SHP77 (cell line): ENCODE data around the gene ACMSD.
"Not testable (repeated sequence)": the region's sequence is repeated elsewhere in the genome, so short reads cannot be mapped to it uniquely, and the experiment has no call there.

Experiments used
- DNase-seq, 2 experiments: peaks; one replicate each; lab custom pipeline; 2025; lab: John Stamatoyannopoulos, UW

ACMSD gene

DNA sequence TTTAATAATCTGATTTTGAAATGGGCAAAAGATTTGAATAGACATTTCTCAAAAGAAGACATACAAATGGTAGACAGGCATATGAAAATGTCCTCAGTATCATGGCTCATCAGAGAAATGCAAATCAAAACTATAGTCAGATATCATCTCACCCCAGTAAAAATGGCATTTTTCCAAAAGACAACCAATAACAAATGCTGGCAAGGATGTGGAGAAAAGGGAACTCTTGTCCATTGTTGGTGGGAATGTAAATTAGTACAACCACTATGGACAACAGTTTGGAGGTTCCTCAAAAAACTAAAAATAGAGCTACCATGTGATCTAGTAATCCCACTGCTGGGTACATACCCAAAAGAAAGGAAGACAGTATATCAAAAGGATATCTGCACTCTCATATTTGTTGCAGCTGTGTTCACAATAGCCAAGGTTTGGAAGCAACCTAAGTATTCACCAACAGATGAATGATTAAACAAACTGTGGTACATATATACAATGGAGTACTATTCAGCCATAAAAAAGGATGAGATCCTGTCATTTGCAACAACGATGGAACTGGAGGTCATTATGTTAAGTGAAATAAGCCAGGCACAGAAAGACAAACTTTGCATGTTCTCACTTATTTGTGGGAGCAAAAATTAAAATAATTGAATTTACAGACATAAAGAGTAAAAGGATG lies 69.2 kb downstream of the ACMSD start:
- not testable (repeated sequence) for DNase-seq

- DNase-seq = no peak
Observed at GRCh38 chr2:134910763-134911399, 72.5 kb downstream of the ACMSD start.

DNA sequence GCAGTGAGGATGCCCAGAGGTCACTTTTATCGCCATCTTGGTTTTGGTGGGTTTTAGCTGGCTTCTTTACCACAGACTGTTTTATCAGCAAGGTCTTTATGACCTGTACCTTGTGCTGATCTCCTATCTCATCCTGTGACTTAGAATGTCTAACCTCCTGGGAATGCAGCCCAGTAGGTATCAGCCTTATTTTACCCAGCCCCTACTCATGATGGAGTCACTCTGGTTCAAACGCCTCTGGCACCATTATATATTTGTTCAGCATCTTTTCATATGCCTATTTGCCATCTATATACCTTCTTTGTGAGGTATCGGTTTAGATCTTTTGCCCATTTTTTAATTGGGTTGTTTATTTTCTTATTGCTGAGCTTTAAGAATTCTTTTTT lies 73.0 kb downstream of the ACMSD start:
- no peak for DNase-seq

- DNase-seq = no peak
Observed at GRCh38 chr2:134912361-134912760, 73.9 kb downstream of the ACMSD start.

- DNase-seq = no peak
Observed at GRCh38 chr2:134917360-134917865, 79.0 kb downstream of the ACMSD start.

GRCh38 chr2:134917888-134918525 lies 79.6 kb downstream of the ACMSD start:
- peak in 1 of 2 experiments; percentile 55 for DNase-seq

- peak; percentile 78 to 90 for DNase-seq
Observed at GRCh38 chr2:134918526-134919340, 80.3 kb downstream of the ACMSD start, which contains the start of gene CCNT2. Gene CCNT2 (plus strand): TSS chr2:134918822. CDS start chr2:134918855, 33 bp downstream.

DNA sequence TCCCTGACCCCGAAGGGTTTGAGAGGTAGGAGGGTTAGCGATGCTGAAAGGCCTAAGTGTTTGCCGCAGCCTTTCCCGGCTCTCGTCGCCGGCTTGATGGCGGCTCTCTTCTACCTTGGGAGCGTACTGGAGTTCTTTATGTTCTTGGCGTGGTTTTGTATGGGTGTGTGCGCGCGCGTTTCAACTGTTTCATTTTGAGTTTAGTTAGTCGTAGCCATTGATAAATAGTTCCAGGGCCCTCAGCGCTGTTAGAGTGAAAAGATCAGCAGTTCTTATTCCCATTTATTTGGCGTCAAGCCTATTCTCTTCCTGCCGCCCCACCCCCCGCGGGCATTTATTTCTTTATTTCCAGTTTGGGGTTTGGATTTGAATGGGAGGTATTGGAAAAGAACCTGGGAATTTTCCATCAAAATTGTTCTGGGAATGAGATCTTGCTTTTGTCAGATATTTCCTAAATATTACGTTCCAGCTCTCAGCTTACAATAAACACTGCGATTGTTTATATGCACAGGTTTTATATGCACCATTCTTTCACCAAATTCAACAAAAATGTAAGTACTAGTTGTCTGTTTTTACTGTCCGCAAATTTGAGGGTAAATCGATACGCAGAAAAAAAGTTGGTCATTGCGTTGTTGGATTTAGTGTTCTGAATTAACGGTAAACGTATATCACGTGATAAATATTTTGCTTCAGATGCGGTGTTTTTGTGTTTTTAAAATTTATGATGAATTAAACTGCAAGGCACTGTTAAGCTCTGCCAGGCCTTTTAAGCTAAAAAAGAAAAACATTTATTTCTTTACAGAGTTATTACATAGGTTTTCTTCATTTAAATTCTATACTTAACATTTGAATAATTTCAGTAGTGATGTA lies 81.2 kb downstream of the ACMSD start:
- DNase-seq = no peak

DNA sequence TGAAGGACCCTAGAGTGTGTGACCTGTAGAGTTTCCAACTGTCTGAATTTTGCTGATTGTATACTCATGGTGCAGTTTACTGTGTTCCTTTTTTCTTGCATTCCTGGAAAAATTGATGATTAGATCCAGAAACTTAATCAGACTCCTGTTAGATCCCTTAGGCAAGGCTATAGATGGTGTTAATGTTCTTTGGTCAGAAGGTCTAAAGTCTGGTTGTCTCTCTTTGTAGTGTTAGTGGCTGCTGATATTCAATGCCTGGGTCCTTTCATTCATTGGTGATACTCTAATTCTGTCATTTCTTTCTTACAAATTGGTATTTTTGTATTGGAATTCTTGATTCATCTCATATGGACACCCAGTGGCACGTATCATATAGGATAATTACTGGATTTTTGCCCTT lies 86.5 kb downstream of the ACMSD start:
- DNase-seq = no peak

- DNase-seq = no peak
Observed at GRCh38 chr2:134926231-134926931, 88.0 kb downstream of the ACMSD start.

GRCh38 chr2:134927195-134927594 lies 88.8 kb downstream of the ACMSD start:
- DNase-seq = no peak

GRCh38 chr2:134932864-134933526 lies 94.6 kb downstream of the ACMSD start:
- no peak for DNase-seq

- DNase-seq = no peak
Observed at GRCh38 chr2:134933732-134934131, 95.3 kb downstream of the ACMSD start.

DNA sequence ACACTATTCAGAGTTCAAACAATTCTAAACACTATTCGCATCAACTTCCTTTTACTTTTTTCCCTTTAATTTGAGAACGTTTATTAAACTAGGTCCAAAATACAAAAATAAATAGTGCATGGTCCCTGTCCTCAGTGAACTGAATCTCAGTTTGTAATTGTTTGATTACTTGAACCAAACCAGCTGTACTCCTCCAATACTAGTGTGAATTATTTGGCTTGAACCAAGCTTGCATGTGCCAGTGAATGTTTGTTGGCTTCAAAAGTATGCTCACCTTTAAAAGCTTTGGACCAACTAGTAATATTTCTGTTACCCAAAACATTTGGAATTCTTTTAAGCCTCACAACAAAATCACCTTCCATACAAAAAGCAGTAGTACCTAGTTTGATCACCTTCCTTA lies 95.7 kb downstream of the ACMSD start:
- no peak for DNase-seq

- DNase-seq = no peak
Observed at GRCh38 chr2:134934641-134935040, 96.2 kb downstream of the ACMSD start.

DNA sequence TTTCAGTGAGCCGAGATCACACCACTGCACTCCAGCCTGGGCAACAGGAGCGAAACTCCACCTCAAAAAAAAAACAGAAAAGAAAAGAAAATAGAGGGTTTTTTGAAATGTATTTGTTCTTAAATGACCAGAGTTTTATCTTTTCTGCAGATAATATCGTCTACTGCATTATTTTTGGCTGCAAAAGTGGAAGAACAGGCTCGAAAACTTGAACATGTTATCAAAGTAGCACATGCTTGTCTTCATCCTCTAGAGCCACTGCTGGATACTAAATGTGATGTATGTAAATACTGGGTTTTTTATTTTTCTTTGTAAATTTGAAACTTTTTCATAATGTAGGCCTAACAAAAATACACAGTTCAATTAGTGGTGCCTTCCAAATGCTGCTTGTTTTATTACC lies 98.3 kb downstream of the ACMSD start:
- DNase-seq = no peak

- DNase-seq = no peak
Observed at GRCh38 chr2:134943540-134943939, 105.1 kb downstream of the ACMSD start.

DNA sequence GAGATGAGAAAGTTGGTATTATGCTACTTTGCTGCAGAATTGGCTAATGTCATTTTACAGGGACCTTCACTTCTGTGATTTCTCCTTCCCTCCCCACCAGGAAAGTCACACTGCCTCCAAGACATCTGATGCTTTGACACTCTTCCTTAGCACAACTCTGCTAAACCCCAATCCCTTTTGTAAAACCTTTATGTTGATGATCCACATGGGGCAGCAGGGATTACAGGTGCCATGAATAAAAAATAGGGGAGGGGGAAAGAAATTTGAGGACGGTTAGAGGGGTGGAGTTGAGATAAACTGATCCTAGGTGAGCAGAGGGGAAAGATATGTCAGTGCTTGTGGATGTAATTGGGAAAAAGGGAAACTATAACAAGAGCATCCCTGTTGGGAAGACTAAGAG lies 106.6 kb downstream of the ACMSD start:
- no peak for DNase-seq

DNA sequence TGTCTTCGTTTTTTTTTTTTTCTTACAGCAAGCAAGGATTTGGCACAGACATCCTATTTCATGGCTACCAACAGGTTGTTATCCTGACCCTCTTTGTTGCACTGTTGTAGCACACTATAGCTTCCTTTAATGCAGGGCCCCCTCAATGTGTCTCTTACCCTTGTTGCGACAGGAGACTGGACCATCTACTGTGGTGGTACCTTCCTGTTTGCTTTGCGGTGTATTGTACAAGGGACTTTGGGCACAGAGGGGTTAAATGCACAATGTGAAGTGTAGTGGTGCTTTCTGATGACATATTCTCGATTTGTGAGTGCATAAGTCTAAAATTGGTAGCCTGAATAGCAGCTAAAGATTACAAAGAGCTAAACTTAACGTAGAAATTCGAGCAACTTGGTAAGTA lies 107.7 kb downstream of the ACMSD start:
- no peak for DNase-seq
